ENCODE measurements around the gene PCK1.

Gene PCK1

GRCh38 chr20:57576002-57576401 lies 15.1 kb downstream of the PCK1 start:
- DNase-seq (ENCODE audit: low spot score) (no peak), FAIRE-seq (no peak)

GRCh38 chr20:57576617-57577550 lies 16.0 kb downstream of the PCK1 start:
- FAIRE-seq: no peak
- DNase-seq (ENCODE audit: low spot score): no peak

GRCh38 chr20:57577679-57578475 lies 17.0 kb downstream of the PCK1 start:
- FAIRE-seq (no peak), DNase-seq (ENCODE audit: low spot score) (no peak)

- FAIRE-seq: no peak
Observed at GRCh38 chr20:57578476-57579165, 17.7 kb downstream of the PCK1 start.

GRCh38 chr20:57579331-57579897 lies 18.5 kb downstream of the PCK1 start:
- no peak for FAIRE-seq
- no peak for DNase-seq (ENCODE audit: low spot score)

More at GRCh38 chr20:57578476-57579165, 17.7 kb downstream of the PCK1 start:
- no peak for DNase-seq (ENCODE audit: low spot score)

- DNase-seq (ENCODE audit: low spot score) (no peak), FAIRE-seq (no peak)
Observed at GRCh38 chr20:57579898-57580447, 19.1 kb downstream of the PCK1 start.

GRCh38 chr20:57580478-57581201 lies 19.7 kb downstream of the PCK1 start:
- FAIRE-seq (no peak), DNase-seq (ENCODE audit: low spot score) (no peak)

GRCh38 chr20:57581202-57582028 lies 20.5 kb downstream of the PCK1 start:
- DNase-seq (ENCODE audit: low spot score) (no peak), FAIRE-seq (no peak)

GRCh38 chr20:57582029-57582378 lies 21.1 kb downstream of the PCK1 start:
- DNase-seq (ENCODE audit: low spot score): no peak
- no peak for FAIRE-seq

GRCh38 chr20:57582432-57583288 lies 21.8 kb downstream of the PCK1 start:
- DNase-seq (ENCODE audit: low spot score) (no peak), FAIRE-seq (no peak)

- DNase-seq (ENCODE audit: low spot score): no peak
- FAIRE-seq: no peak
Observed at GRCh38 chr20:57583289-57584257, 22.7 kb downstream of the PCK1 start.

- FAIRE-seq (no peak), DNase-seq (ENCODE audit: low spot score) (no peak)
Observed at GRCh38 chr20:57584768-57585461, 24.0 kb downstream of the PCK1 start.

- FAIRE-seq (no peak), DNase-seq (ENCODE audit: low spot score) (no peak)
Observed at GRCh38 chr20:57585466-57586213, 24.7 kb downstream of the PCK1 start.

- FAIRE-seq (no peak), DNase-seq (ENCODE audit: low spot score) (no peak)
Observed at GRCh38 chr20:57586370-57586793, 25.5 kb downstream of the PCK1 start.

- DNase-seq (ENCODE audit: low spot score) (no peak), FAIRE-seq (no peak)
Observed at GRCh38 chr20:57586943-57587277, 26.0 kb downstream of the PCK1 start.

- no peak for FAIRE-seq
- no peak for DNase-seq (ENCODE audit: low spot score)
Observed at GRCh38 chr20:57587278-57587988, 26.5 kb downstream of the PCK1 start.

Measured in RCC 7860 (cell line).